WERI-Rb-1 (cell line): Measurements from ENCODE around the gene FAH.

Experiments used
- DNase-seq: peaks from one replicate; pipeline ENCODE4 v3.0.0-alpha.2; 2020
- H3K27ac ChIP-seq: fragments of 250-450 bp; sonication (Bioruptor Pico); 2 replicates; pipeline ENCODE4 v1.5.1; 2020; ENCODE audit warnings: mild to moderate bottlenecking, moderate library complexity
- H3K27me3 ChIP-seq: fragments of 250-450 bp; sonication (Bioruptor Pico); 2 replicates; pipeline ENCODE4 v1.5.1; 2021; ENCODE audit warnings: mild to moderate bottlenecking, low read depth, moderate library complexity; ENCODE audit not compliant: insufficient read depth, severe bottlenecking
- H3K36me3 ChIP-seq: fragments of 250-450 bp; sonication (Bioruptor Pico); 2 replicates; pipeline ENCODE4 v1.5.1; 2020; ENCODE audit warnings: mild to moderate bottlenecking, moderate library complexity
- H3K4me3 ChIP-seq: 2 replicates; pipeline ENCODE4 v1.5.1; 2011; ENCODE audit warnings: low read depth, mild to moderate bottlenecking, control low read depth, low read length
- H3K9me3 ChIP-seq: fragments of 250-450 bp; sonication (Bioruptor Pico); 2 replicates; pipeline ENCODE4 v1.5.1; 2021; ENCODE audit warnings: mild to moderate bottlenecking, moderate library complexity; ENCODE audit not compliant: severe bottlenecking
- CTCF ChIP-seq: IDR thresholded peaks from 2 replicates; pipeline ENCODE4 v1.5.1; 2011; ENCODE audit warnings: low read depth, mild to moderate bottlenecking, control low read depth, inconsistent platforms, low read length

FAH gene

GRCh38 chr15:80107774-80108173, 45.0 kb upstream of the FAH start:
- H3K4me3 ChIP-seq, result no peak overlapping the region
- no peak for DNase-seq
- no peaks in the 10 kb centered on the region for H3K27me3 ChIP-seq
- H3K36me3 ChIP-seq, result peaks cover 2% of the 10 kb centered on the region; the same call in 1 of the 2 replicates
- TF ChIP-seq CTCF, result no peak
- no peak overlapping the region for H3K27ac ChIP-seq
- H3K9me3 ChIP-seq, result no peaks in the 10 kb centered on the region

- no peaks in the 10 kb centered on the region; the same call in 1 of the 2 replicates for H3K36me3 ChIP-seq
- DNase-seq, result no peak
- no peak overlapping the region for H3K4me3 ChIP-seq
- H3K27ac ChIP-seq, result no peak overlapping the region
- no peaks in the 10 kb centered on the region for H3K9me3 ChIP-seq
- no peak for TF ChIP-seq CTCF
- no peaks in the 10 kb centered on the region for H3K27me3 ChIP-seq
These were observed 43.4 kb upstream of the FAH start for GRCh38 chr15:80109388-80109787.

- H3K9me3 ChIP-seq, result no peaks in the 10 kb centered on the region
- no peaks in the 10 kb centered on the region for H3K27me3 ChIP-seq
- H3K36me3 ChIP-seq, result no peaks in the 10 kb centered on the region
- no peak overlapping the region for H3K27ac ChIP-seq
- TF ChIP-seq CTCF, result no peak
- H3K4me3 ChIP-seq, result no peak overlapping the region
- no peak for DNase-seq
These were observed 41.9 kb upstream of the FAH start for GRCh38 chr15:80110920-80111319.

- no peak overlapping the region for H3K4me3 ChIP-seq
- H3K27me3 ChIP-seq, result no peaks in the 10 kb centered on the region
- TF ChIP-seq CTCF, result no peak
- H3K36me3 ChIP-seq, result no peaks in the 10 kb centered on the region
- no peak for DNase-seq
- H3K9me3 ChIP-seq, result no peaks in the 10 kb centered on the region
- H3K27ac ChIP-seq, result no peak overlapping the region
These were observed 38.7 kb upstream of the FAH start for GRCh38 chr15:80114114-80114513.

- no peaks in the 10 kb centered on the region for H3K9me3 ChIP-seq
- no peaks in the 10 kb centered on the region for H3K27me3 ChIP-seq
- no peak for DNase-seq
- no peak overlapping the region for H3K27ac ChIP-seq
- no peaks in the 10 kb centered on the region for H3K36me3 ChIP-seq
- no peak for TF ChIP-seq CTCF
- no peak overlapping the region for H3K4me3 ChIP-seq
These were observed 37.8 kb upstream of the FAH start for GRCh38 chr15:80115021-80115420.

GRCh38 chr15:80118956-80119355, 33.8 kb upstream of the FAH start:
- no peak for DNase-seq
- no peaks in the 10 kb centered on the region for H3K9me3 ChIP-seq
- H3K27me3 ChIP-seq, result no peaks in the 10 kb centered on the region
- TF ChIP-seq CTCF, result no peak
- H3K4me3 ChIP-seq, result no peak overlapping the region
- H3K36me3 ChIP-seq, result peaks cover 12% of the 10 kb centered on the region
- H3K27ac ChIP-seq, result no peak overlapping the region
